ENCODE results near the gene CCL8. TPM values are rescaled to one million over a fixed set of nuclear protein-coding genes. Genes with fewer than 3 reads are reported as not detected.

Gene CCL8
- total RNA-seq (2014; rRNA removed; shearing (Covaris generic)) = not detected in 2 replicates

- no peak for DNase-seq (ENCODE audit: low spot score)
These were observed at the start of gene CCL8 for GRCh38 chr17:34319039-34319483. TSS of gene CCL8 (plus strand) at chr17:34319435. CDS start at chr17:34319502, 67 bp downstream.

GRCh38 chr17:34269969-34270368 is 49.3 kb upstream of the CCL8 start, which contains the start of gene CCL7:
TSS of gene CCL7 (plus strand) at chr17:34270221. CDS start at chr17:34270291, 70 bp downstream.
- peak; percentile 37 for DNase-seq (ENCODE audit: low spot score)

- DNase-seq (ENCODE audit: low spot score) = peak; percentile 58
These were observed 43.4 kb upstream of the CCL8 start for GRCh38 chr17:34275881-34276280.

- DNase-seq (ENCODE audit: low spot score) = no peak
These were observed 42.4 kb upstream of the CCL8 start for GRCh38 chr17:34276826-34277225.

DNA sequence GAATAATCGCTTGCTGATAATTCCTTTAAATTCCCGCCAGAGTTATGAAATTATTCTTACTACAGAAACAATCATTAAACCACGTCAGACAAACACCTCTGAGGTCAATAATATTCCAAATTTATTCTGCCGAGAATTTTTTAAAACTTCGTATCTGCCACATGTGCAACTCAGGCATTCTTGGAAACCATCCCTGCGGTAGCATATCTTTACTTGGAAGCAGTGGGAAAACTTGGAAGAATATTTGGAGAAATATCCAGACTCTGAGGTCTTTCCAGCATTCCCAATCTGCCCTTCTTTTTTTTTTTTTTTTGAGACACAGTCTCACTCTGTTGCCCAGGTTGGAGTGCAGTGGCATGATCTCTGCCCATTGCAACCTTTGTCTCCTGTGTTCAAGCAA is 35.7 kb upstream of the CCL8 start:
- no peak for DNase-seq (ENCODE audit: low spot score)

GRCh38 chr17:34285286-34285792 is 33.9 kb upstream of the CCL8 start, which contains the start of gene CCL11:
TSS of gene CCL11 (plus strand) at chr17:34285742. CDS start at chr17:34285809, 67 bp downstream.
- no peak for DNase-seq (ENCODE audit: low spot score)

- no peak for DNase-seq (ENCODE audit: low spot score)
These were observed 31.4 kb upstream of the CCL8 start for GRCh38 chr17:34287875-34288274.

- no peak for DNase-seq (ENCODE audit: low spot score)
These were observed 28.6 kb upstream of the CCL8 start for GRCh38 chr17:34290586-34290985.

GRCh38 chr17:34291721-34292348 is 27.4 kb upstream of the CCL8 start:
- DNase-seq (ENCODE audit: low spot score) = peak; percentile 40

DNA sequence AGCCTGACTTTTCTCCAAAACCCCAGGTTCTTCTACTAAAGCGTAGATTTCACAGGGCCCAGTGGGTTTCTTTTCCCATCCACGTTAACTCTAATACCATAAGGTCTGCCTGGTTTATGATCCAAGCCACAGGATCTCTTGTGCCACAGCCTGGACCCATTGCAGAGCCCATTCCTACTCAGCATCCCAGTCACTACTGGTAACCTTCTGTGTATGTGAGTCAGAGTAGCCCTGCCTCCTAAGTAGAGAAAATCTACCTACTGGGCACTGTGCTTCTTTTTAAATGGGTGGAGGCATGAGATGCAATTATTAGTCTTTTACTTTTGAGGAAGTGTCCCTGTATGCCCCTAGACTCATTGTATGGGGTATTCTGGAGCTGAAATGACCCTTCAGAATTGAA is 20.2 kb upstream of the CCL8 start:
- no peak for DNase-seq (ENCODE audit: low spot score)

DNA sequence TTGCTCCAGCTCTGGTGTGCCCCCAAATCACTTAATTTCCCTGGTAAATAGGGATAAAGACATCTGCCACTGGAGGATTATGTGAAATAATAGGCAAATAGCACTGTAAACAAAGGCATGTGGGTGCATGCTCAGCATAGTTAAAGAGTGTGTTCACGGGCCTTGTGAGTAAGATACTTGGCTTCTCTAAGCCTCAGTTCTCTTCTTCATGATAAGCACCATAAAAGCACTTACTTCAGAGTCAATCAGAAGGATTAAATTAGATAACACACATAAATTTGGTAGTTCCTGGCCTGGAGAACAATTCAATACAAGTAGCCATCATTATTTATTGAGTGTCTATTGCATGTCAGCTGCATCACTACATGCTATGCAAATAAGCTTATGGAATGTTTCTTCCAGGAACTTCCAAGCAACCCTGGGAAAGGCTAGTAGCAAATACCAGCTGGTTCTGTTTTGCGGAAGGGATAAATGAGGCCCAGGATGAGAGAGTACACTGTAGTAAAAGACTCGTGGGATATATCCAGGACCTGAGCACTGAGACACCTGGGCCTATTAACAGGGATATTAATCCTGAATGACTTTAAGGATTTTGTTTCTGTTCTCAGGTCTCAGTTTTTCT is 19.2 kb upstream of the CCL8 start:
- no peak for DNase-seq (ENCODE audit: low spot score)

DNA sequence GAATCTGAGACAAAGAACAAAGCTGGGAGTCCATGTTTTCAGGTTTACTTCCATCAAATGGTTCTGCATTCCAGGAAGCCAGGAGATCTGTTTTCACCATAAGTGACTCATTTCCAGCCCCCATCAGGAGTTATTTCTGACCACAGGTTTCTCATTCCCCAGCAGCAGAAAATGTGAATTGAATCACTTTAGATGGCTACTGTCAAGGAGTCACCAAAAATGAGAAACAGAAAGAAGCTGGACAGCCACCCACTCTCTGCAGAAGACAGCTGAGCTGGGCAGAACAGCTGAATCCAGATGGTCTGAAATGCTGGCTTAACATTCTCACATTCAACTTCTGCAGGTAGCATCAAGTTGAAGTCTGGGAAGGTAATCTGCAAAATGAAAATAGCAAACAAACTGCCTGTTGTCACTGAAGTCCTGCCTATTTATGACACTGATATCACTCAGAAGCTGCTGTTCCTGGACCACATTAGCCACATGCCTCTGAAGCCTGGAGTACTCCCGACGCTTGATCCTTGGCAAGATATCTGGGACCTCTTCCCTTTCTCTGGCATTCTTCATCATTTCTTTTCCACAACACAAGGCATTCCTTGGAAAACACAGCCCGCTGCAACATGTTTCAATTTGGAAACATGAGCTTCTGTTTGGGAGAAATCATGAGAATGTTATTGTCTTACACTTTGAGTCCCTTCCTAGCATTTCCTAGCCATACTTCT is 18.4 kb upstream of the CCL8 start:
- DNase-seq (ENCODE audit: low spot score) = peak; percentile 17

DNA sequence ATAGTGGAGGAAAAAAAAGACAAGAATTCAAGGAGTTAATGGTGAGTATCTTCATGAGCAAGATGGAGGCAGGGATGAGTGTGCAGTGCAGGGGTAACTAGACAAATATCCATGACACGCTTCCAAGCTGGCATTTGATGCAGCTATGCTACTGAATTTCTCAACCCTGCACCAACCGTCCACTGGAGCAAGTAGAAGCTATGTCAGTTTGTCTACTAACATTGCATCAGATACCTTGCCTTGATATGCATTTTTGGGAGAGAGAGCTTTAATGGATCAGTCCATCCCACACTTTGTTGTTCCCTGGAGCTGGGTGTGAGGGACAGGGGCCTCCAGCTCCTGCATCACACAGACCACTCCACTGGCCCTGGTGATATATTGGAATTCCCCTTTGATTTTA is 17.2 kb upstream of the CCL8 start:
- no peak for DNase-seq (ENCODE audit: low spot score)

GRCh38 chr17:34302636-34303035 is 16.6 kb upstream of the CCL8 start:
- no peak for DNase-seq (ENCODE audit: low spot score)

DNA sequence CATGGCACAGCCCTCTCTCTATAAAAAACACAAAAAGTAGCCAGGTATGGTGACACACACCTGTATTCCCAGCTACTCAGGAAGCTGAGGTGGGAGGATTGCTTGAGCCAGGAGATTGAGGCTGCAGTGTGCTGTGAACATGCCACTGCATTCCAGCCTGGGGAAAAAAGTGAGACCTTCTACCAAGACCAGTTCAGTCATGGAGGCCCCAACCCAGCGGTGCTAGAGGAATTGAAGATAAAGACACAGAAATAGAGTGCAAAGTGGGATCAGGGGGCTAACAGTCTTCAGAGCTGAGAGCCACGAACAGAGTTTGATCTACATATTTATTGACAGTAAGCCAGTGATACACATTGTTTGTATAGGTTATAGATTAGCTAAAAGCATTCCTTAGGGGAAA is 15.6 kb upstream of the CCL8 start:
- DNase-seq (ENCODE audit: low spot score) = no peak

DNA sequence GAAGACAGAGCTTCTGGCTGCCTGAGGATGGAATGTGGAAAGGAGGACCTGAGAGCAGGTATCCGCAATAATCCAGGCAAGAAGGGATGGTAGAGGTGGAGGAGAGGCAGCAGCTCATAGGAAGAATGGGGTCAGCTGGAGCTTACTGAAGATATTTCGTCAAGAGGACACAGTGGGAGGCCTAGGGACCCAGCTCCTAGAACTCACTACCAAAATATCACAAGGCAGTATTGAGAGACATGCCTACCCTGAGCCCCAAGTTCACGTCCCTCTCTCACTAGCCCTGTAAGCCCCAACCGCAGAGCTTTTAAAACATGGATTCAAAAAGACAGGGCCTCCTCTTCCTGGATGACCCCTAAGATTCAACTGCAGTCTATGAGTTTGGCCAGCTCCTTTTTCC is 14.2 kb upstream of the CCL8 start:
- DNase-seq (ENCODE audit: low spot score) = no peak

DNA sequence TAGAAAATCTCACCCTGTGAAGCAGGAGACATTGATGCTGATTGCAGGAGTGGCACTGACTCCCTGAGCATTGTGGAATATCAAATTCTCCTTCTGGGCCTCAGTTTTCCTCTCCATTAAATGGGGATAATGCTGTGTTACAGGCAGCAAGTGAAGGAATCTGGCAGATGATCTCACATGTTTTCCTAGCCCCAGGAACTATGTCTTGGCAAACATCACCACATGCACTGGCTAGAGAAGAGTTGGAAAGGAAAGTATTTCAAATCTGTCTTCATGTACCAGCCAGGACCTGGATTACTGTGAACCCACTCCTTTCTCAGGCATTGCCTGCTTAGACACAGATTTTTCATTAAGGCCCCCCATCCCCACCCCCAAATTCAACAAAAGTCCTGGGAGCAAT is 13.6 kb upstream of the CCL8 start:
- DNase-seq (ENCODE audit: low spot score) = no peak

GRCh38 chr17:34306466-34306865 is 12.8 kb upstream of the CCL8 start:
- peak; percentile 55 for DNase-seq (ENCODE audit: low spot score)

DNA sequence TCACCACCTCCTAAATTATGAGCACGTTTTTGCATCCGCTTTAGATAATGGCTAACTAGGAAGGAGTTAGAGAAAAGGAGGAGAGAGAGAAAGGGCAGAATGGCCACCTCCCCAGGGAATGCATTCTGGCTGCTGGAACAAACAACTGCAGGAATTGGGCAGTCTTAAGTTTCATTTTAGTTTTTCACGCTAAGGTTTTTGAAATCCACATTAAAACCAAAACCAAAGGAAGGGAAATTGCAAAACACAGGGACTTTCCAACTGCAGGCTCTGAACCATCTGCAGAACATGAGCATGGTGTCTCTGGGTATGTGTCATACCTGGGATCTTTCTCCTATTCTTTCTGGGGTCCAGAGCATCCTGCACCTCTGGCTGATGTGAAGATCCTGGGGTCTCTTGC is 12.1 kb upstream of the CCL8 start:
- no peak for DNase-seq (ENCODE audit: low spot score)

- DNase-seq (ENCODE audit: low spot score) = no peak
These were observed 10.9 kb upstream of the CCL8 start for GRCh38 chr17:34308371-34308770.

- DNase-seq (ENCODE audit: low spot score) = no peak
These were observed 7.9 kb upstream of the CCL8 start for GRCh38 chr17:34311291-34311690.

DNA sequence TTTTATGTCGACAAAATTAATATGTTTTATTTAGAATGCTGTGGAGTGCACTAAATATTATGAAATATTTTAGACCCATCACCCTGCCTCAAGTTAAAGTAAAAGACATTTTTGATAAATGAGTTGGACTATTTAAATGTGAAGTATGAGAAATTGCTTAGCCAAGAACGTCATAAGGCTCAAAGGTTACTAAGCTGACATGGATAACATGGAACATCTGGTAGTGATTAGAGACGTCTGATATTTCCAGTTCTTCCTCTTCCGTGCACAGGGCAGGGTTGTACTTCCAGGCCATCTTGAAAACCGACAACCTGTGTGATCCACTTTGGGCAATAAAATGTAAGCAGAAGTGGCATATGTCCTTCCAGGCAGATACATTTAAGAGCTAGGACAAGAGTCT is 7.2 kb upstream of the CCL8 start:
- DNase-seq (ENCODE audit: low spot score) = no peak

DNA sequence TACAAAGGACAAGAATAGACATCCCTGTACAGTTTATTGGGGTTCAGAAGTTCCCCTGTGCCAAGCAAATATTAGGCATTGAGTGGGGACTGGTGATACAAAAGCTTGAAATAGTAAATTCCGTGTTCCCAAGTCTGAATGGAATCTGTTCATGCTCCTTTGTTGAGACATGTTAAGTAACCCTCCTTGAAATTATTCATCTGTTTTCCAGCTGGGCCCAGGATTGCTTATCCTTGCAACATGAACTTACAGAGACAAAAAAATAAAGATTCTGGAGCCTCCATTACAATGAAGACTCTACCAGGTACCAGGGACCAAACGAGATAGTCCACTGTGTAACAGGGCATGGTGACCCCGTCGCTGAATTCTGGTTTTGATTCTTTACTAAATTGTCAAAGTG is 6.1 kb upstream of the CCL8 start:
- DNase-seq (ENCODE audit: low spot score) = no peak
